ENCODE measurements around the gene OSCP1. TPM values are rescaled to one million over a fixed set of nuclear protein-coding genes. Genes with fewer than 3 reads are reported as not detected.

The OSCP1 gene
- total and polyA plus RNA-seq, 2 experiments from 2014 or later, result 2.2 to 2.6 TPM

- Histone ChIP-seq H3K79me2 (replicated peaks; ENCODE audit: insufficient read depth) (no peaks in the 10 kb centered on the region), H3K4me1 (ENCODE audit: insufficient read depth) (no peaks in the 10 kb centered on the region; the same call in 1 of the 2 replicates), H4K20me1 (replicated peaks; ENCODE audit: insufficient read depth) (no peaks in the 10 kb centered on the region), H3K27me3 (ENCODE audit: insufficient read depth) (no peaks in the 10 kb centered on the region), H3K27ac (ENCODE audit: low read depth) (no peak overlapping the region), H3K9me2 (ENCODE audit: insufficient read depth) (no peaks in the 10 kb centered on the region), H3F3A (replicated peaks; ENCODE audit: low read depth) (no peaks in the 10 kb centered on the region), H2AFZ (no peak overlapping the region), H3K36me3 (ENCODE audit: insufficient read depth) (no peaks in the 10 kb centered on the region), H3K4me2 (no peak overlapping the region), H3K4me3 (no peak overlapping the region)
- no peak for TF ChIP-seq REST (IDR thresholded peaks at IDR 0.05; ENCODE audit: unreplicated experiment)
- no peak for TF ChIP-seq ZNF114 (CRISPR knock-in tag; IDR thresholded peaks at IDR 0.05)
- no peak for TF ChIP-seq POLR2AphosphoS5 (IDR thresholded peaks at IDR 0.05; ENCODE audit: low read depth)
- no peak for TF ChIP-seq ZNF462 (CRISPR knock-in tag; IDR thresholded peaks at IDR 0.05)
- TF ChIP-seq NANOG (IDR thresholded peaks at IDR 0.05; ENCODE audit: borderline replicate concordance), result no peak
- no peak for TF ChIP-seq STAT1 (IDR thresholded peaks at IDR 0.05; ENCODE audit: unreplicated experiment)
- no peak for TF ChIP-seq CREB1 (CRISPR knock-in tag; IDR thresholded peaks at IDR 0.05; ENCODE audit: low read depth)
- TF ChIP-seq, protein P1, sequence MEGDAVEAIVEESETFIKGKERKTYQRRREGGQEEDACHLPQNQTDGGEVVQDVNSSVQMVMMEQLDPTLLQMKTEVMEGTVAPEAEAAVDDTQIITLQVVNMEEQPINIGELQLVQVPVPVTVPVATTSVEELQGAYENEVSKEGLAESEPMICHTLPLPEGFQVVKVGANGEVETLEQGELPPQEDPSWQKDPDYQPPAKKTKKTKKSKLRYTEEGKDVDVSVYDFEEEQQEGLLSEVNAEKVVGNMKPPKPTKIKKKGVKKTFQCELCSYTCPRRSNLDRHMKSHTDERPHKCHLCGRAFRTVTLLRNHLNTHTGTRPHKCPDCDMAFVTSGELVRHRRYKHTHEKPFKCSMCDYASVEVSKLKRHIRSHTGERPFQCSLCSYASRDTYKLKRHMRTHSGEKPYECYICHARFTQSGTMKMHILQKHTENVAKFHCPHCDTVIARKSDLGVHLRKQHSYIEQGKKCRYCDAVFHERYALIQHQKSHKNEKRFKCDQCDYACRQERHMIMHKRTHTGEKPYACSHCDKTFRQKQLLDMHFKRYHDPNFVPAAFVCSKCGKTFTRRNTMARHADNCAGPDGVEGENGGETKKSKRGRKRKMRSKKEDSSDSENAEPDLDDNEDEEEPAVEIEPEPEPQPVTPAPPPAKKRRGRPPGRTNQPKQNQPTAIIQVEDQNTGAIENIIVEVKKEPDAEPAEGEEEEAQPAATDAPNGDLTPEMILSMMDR (conservative IDR thresholded peaks at IDR 0.05; ENCODE audit: low read depth in 2 of 2), result no peak
- TF ChIP-seq JUNB (IDR thresholded peaks at IDR 0.05; ENCODE audit: unreplicated experiment), result no peak
- TF ChIP-seq ETS1 (IDR thresholded peaks at IDR 0.05), result no peak
- TF ChIP-seq ZNF331 (CRISPR knock-in tag; IDR thresholded peaks at IDR 0.05; ENCODE audit: low read depth), result no peak
- TF ChIP-seq EZH2 (IDR thresholded peaks at IDR 0.05; ENCODE audit: low read depth, unreplicated experiment), result no peak
- no peak for TF ChIP-seq EZH2phosphoT487 (IDR thresholded peaks at IDR 0.05; ENCODE audit: unreplicated experiment)
- peaks cover 8% of the 10 kb centered on the region; the same call in 2 of the 3 replicates for H3K4me1 Mint-ChIP-seq
- no peaks in the 10 kb centered on the region; the same call in 2 of the 3 replicates for H3K9me3 Mint-ChIP-seq
- H3K27ac Mint-ChIP-seq, result no peak overlapping the region
- H3K4me3 Mint-ChIP-seq, result no peak overlapping the region
- no peaks in the 10 kb centered on the region for H3K36me3 Mint-ChIP-seq (ENCODE audit: low read depth)
- H3K27me3 Mint-ChIP-seq (ENCODE audit: insufficient read depth, low read depth, poor library complexity), result peaks cover 16% of the 10 kb centered on the region
- no peak for DNase-seq (ENCODE audit: low spot score)
- ATAC-seq, result no peak
Observed at GRCh38 chr1:36492491-36492890, 42.2 kb upstream of the OSCP1 start.
